WERI-Rb-1 (cell line): ENCODE measurements around the gene MEST.

Experiments used
- DNase-seq: peaks from one replicate; pipeline ENCODE4 v3.0.0-alpha.2; 2020
- H3K27ac ChIP-seq: fragments of 250-450 bp; sonication (Bioruptor Pico); 2 replicates; pipeline ENCODE4 v1.5.1; 2020; ENCODE audit warnings: mild to moderate bottlenecking, moderate library complexity
- H3K27me3 ChIP-seq: fragments of 250-450 bp; sonication (Bioruptor Pico); 2 replicates; pipeline ENCODE4 v1.5.1; 2021; ENCODE audit warnings: mild to moderate bottlenecking, low read depth, moderate library complexity; ENCODE audit not compliant: insufficient read depth, severe bottlenecking
- H3K36me3 ChIP-seq: fragments of 250-450 bp; sonication (Bioruptor Pico); 2 replicates; pipeline ENCODE4 v1.5.1; 2020; ENCODE audit warnings: mild to moderate bottlenecking, moderate library complexity
- H3K4me3 ChIP-seq: 2 replicates; pipeline ENCODE4 v1.5.1; 2011; ENCODE audit warnings: low read depth, mild to moderate bottlenecking, control low read depth, low read length
- H3K9me3 ChIP-seq: fragments of 250-450 bp; sonication (Bioruptor Pico); 2 replicates; pipeline ENCODE4 v1.5.1; 2021; ENCODE audit warnings: mild to moderate bottlenecking, moderate library complexity; ENCODE audit not compliant: severe bottlenecking
- TF ChIP-seq, protein P1 (sequence below): IDR thresholded peaks from 2 replicates; pipeline ENCODE4 v1.5.1; 2011; ENCODE audit warnings: low read depth, mild to moderate bottlenecking, control low read depth, inconsistent platforms, low read length

The MEST gene

GRCh38 chr7:130553398-130554029 lies 61.6 kb downstream of the MEST start:
- Histone ChIP-seq H3K27me3 (no peaks in the 10 kb centered on the region), H3K9me3 (no peaks in the 10 kb centered on the region), H3K27ac (no peak overlapping the region), H3K36me3 (no peaks in the 10 kb centered on the region), H3K4me3 (no peak overlapping the region)
- no peak for DNase-seq
- TF ChIP-seq, protein P1, sequence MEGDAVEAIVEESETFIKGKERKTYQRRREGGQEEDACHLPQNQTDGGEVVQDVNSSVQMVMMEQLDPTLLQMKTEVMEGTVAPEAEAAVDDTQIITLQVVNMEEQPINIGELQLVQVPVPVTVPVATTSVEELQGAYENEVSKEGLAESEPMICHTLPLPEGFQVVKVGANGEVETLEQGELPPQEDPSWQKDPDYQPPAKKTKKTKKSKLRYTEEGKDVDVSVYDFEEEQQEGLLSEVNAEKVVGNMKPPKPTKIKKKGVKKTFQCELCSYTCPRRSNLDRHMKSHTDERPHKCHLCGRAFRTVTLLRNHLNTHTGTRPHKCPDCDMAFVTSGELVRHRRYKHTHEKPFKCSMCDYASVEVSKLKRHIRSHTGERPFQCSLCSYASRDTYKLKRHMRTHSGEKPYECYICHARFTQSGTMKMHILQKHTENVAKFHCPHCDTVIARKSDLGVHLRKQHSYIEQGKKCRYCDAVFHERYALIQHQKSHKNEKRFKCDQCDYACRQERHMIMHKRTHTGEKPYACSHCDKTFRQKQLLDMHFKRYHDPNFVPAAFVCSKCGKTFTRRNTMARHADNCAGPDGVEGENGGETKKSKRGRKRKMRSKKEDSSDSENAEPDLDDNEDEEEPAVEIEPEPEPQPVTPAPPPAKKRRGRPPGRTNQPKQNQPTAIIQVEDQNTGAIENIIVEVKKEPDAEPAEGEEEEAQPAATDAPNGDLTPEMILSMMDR = no peak

GRCh38 chr7:130554481-130554880 lies 62.6 kb downstream of the MEST start:
- TF ChIP-seq, protein P1 = no peak
- Histone ChIP-seq H3K9me3 (no peaks in the 10 kb centered on the region), H3K27ac (no peak overlapping the region), H3K4me3 (no peak overlapping the region), H3K36me3 (no peaks in the 10 kb centered on the region), H3K27me3 (no peaks in the 10 kb centered on the region)
- DNase-seq = no peak
